Measurements from ENCODE around the gene SCGB2B2. TPM values are rescaled to one million over a fixed set of nuclear protein-coding genes. Genes with fewer than 3 reads are reported as not detected.
"Not testable (repeated sequence)": the region's sequence is repeated elsewhere in the genome, so short reads cannot be mapped to it uniquely, and the experiment has no call there.

Gene SCGB2B2
- polyA plus RNA-seq, 1 donor from 2014 or later, result not detected

- Mint-ChIP-seq H3K9me3 (peaks cover 8 to 20% (median 13%) of the 10 kb centered on the region in 3 donors), H3K4me1 (peaks cover 11 to 22% (median 13%) of the 10 kb centered on the region in 3 donors), H3K27ac (peak overlapping the region; percentile 78 to 99 (median 93)), H3K36me3 (peaks cover 27% of the 10 kb centered on the region), H3K4me3 (peak overlapping the region; percentile 95 to 99 (median 98)), H3K27me3 (no peaks in the 10 kb centered on the region)
Measured at GRCh38 chr19:34678421-34678820, 1.5 kb upstream of the SCGB2B2 start.

DNA sequence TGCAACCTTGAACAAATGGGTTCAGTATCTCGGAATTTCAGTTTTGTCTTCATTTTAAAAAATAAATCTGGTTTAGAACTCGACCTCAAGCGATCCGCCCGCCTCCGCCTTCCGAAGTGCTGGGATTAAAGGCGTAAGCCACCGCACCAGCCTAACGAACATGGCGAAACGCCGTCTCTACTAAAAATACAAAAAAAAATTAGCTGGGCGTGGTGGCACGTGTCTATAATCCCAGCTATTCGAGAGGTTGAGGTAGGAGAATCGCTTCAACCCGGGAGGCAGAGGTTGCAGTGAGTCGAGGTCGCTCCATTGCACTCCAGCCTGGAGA lies 1.1 kb upstream of the SCGB2B2 start:
- peaks cover 24% of the 10 kb centered on the region for H3K36me3 Mint-ChIP-seq
- H3K9me3 Mint-ChIP-seq, result peaks cover 9 to 18% (median 12%) of the 10 kb centered on the region in 3 donors
- H3K27me3 Mint-ChIP-seq, result no peaks in the 10 kb centered on the region
- H3K27ac Mint-ChIP-seq, result peak overlapping the region; percentile 93 to 100 (median 99)
- peak overlapping the region; percentile 95 to 99 (median 98) for H3K4me3 Mint-ChIP-seq
- peaks cover 11 to 22% (median 13%) of the 10 kb centered on the region in 3 donors for H3K4me1 Mint-ChIP-seq

- peaks cover 6 to 14% (median 9%) of the 10 kb centered on the region in 3 donors for H3K9me3 Mint-ChIP-seq
Measured at GRCh38 chr19:34677386-34678084, 576 bp upstream of the SCGB2B2 start, which contains the start of gene ZNF302. ZNF302 (plus strand) TSS chr19:34677678; CDS start chr19:34678805, 1,127 bp downstream.

DNA sequence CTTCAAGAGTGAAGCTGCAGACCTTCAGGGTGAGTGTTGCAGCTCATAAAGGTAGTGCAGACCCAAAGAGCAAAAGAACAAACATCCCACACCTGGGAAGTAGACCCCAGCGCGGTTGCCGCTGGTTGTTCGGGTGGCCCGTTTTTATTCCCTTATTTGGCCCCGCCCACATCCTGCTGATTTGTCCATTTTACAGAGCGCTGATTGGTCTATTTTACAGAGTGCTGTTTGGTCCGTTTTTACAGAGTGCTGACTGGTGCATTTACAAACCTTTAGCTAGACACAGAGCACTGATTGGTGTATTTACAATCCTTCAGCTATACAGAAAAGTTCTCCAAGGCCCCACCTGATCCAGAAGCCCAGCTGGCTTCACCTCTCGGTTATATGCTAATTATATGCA lies 1.0 kb downstream of the SCGB2B2 start:
- peaks cover 11 to 22% (median 13%) of the 10 kb centered on the region in 3 donors for H3K4me1 Mint-ChIP-seq
- peaks cover 13% of the 10 kb centered on the region for H3K36me3 Mint-ChIP-seq
- no peaks in the 10 kb centered on the region for H3K27me3 Mint-ChIP-seq
- H3K9me3 Mint-ChIP-seq, result peaks cover 7 to 12% (median 9%) of the 10 kb centered on the region in 3 donors
- peak overlapping the region in 2 of 4 donors; percentile 28 to 95 for H3K4me3 Mint-ChIP-seq
- peak overlapping the region in 1 of 3 donors; percentile 93 for H3K27ac Mint-ChIP-seq

More at GRCh38 chr19:34677386-34678084, 576 bp upstream of the SCGB2B2 start, which contains the start of gene ZNF302:
- peak within 1 kb of the TSS; percentile 93 to 100 (median 99) for H3K27ac Mint-ChIP-seq
- H3K27me3 Mint-ChIP-seq, result no peaks in the 10 kb centered on the region
- H3K36me3 Mint-ChIP-seq, result peaks cover 19% of the 10 kb centered on the region
- H3K4me3 Mint-ChIP-seq, result peak within 1 kb of the TSS; percentile 95 to 99 (median 98)
- peaks cover 11 to 22% (median 13%) of the 10 kb centered on the region in 3 donors for H3K4me1 Mint-ChIP-seq

DNA sequence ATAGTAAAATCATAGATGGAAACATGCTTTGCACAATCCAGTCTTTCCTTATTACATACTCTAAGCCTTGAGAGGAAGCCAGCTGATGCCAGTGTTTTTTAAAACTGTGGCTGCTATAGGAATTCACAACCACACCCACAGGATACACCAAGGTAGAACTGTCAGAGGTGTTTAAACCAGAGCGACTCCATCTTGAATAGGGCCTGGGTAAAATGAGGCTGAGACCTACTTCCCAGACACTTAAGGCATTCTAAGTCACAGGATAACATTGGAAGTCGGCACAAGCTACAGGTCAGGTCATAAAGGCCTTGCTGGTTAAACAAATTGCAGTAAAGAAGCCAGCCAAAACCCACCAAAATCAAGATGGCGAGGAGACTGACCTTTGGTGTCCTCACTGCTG lies 1.7 kb downstream of the SCGB2B2 start:
- H3K27me3 Mint-ChIP-seq, result no peaks in the 10 kb centered on the region
- peaks cover 11 to 20% (median 13%) of the 10 kb centered on the region in 3 donors for H3K4me1 Mint-ChIP-seq
- H3K27ac Mint-ChIP-seq, result peak overlapping the region in 1 of 3 donors; percentile 37
- H3K36me3 Mint-ChIP-seq, result peaks cover 7% of the 10 kb centered on the region
- H3K4me3 Mint-ChIP-seq, result peak overlapping the region in 3 of 4 donors; percentile 42 to 95 (median 68)
- H3K9me3 Mint-ChIP-seq, result peaks cover 7 to 12% (median 7%) of the 10 kb centered on the region in 3 donors

DNA sequence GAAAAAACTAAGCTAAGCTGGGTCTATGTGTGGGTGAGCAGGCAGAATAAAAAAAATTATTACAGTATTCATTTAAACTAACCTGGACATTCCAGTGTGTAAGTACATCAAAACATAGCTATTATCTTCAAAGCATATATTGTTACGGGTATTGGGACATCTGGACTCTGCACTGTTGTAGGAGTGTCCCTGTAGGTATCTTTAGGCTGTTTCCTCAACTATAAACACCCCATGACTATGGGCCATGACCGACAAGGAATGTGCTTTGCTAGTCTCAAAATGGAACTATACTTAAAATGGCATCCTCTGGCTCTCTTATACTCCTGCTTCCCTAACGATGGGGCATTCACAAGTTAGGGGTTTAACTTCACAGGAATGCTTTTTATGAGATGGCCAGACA lies 3.4 kb downstream of the SCGB2B2 start:
- H3K27ac Mint-ChIP-seq, result no peak overlapping the region
- H3K9me3 Mint-ChIP-seq, result peaks cover 2 to 7% (median 4%) of the 10 kb centered on the region in 3 donors
- H3K4me3 Mint-ChIP-seq, result peak overlapping the region in 1 of 4 donors; percentile 84

DNA sequence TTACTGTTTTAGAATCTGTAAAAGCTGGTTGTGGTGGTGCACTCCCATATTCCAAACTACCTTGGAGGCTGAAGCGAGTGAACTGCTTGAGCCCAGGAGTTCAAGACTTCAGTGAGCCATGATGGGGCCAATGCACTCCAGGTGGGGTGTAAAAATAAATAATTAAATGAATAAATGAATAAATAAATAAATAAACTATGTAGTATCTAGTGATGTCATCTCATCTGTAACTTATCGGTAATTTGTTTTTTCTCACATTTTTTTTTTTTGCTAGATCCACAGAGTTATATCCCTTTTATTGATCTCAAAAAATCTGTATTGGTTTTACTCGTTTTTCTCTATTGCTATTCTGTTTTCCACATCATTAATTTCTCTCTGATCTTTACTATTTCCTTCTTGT lies 5.0 kb downstream of the SCGB2B2 start:
- H3K36me3 Mint-ChIP-seq, result no peaks in the 10 kb centered on the region
- peaks cover 2 to 5% (median 4%) of the 10 kb centered on the region in 3 donors for H3K9me3 Mint-ChIP-seq
- peak overlapping the region in 1 of 4 donors; percentile 24 for H3K4me3 Mint-ChIP-seq
- H3K27me3 Mint-ChIP-seq, result no peaks in the 10 kb centered on the region
- peaks cover 6 to 7% (median 7%) of the 10 kb centered on the region in 3 donors for H3K4me1 Mint-ChIP-seq
- H3K27ac Mint-ChIP-seq, result no peak overlapping the region

More for the DNA sequence above, 3.4 kb downstream of the SCGB2B2 start:
- H3K4me1 Mint-ChIP-seq, result peaks cover 6 to 11% (median 9%) of the 10 kb centered on the region in 3 donors
- no peaks in the 10 kb centered on the region for H3K27me3 Mint-ChIP-seq
- H3K36me3 Mint-ChIP-seq, result no peaks in the 10 kb centered on the region

- H3K9me3 Mint-ChIP-seq, result peaks cover 0 to 3% (median 1%) of the 10 kb centered on the region in 3 donors
- H3K4me3 Mint-ChIP-seq, result no peak overlapping the region
- H3K27me3 Mint-ChIP-seq, result no peaks in the 10 kb centered on the region
- no peaks in the 10 kb centered on the region for H3K36me3 Mint-ChIP-seq
- no peak overlapping the region for H3K27ac Mint-ChIP-seq
- H3K4me1 Mint-ChIP-seq, result peaks cover 0 to 3% (median 2%) of the 10 kb centered on the region in 3 donors
Measured at GRCh38 chr19:34669305-34669704, 7.7 kb downstream of the SCGB2B2 start.

DNA sequence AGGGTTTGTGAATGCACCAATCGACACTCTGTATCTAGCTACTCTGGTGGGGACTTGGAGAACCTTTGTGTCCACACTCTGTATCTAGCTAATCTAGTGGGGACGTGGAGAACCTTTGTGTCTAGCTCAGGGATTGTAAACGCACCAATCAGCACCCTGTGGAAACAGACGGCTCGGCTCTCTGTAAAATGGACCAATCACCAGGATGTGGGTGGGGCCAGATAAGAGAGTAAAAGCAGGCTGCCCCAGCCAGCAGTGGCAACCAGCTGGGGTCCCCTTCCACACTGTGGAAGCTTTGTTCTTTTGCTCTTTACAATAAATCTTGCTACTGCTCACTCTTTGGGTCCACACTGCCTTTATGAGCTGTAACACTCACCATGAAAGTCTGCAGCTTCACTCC lies 8.3 kb downstream of the SCGB2B2 start:
- not testable (repeated sequence) for H3K9me3 Mint-ChIP-seq, H3K27ac Mint-ChIP-seq, H3K36me3 Mint-ChIP-seq, H3K4me1 Mint-ChIP-seq, H3K27me3 Mint-ChIP-seq
- H3K4me3 Mint-ChIP-seq, result peak overlapping the region in 1 of 4 donors; percentile 39

- H3K4me1 Mint-ChIP-seq, H3K9me3 Mint-ChIP-seq, H3K36me3 Mint-ChIP-seq, H3K27ac Mint-ChIP-seq, H3K27me3 Mint-ChIP-seq: not testable (repeated sequence)
- H3K4me3 Mint-ChIP-seq, result peak overlapping the region in 2 of 4 donors; percentile 39 to 60
Measured at GRCh38 chr19:34668077-34668689, 8.8 kb downstream of the SCGB2B2 start.

GRCh38 chr19:34667349-34668076 lies 9.4 kb downstream of the SCGB2B2 start:
- Mint-ChIP-seq H3K27ac (peak overlapping the region in 1 of 3 donors; percentile 80), H3K27me3 (no peaks in the 10 kb centered on the region), H3K4me3 (peak overlapping the region in 3 of 4 donors; percentile 55 to 69 (median 60)), H3K4me1 (peaks cover 0 to 11% (median 9%) of the 10 kb centered on the region in 3 donors), H3K9me3 (peaks cover 0 to 5% (median 1%) of the 10 kb centered on the region in 3 donors), H3K36me3 (no peaks in the 10 kb centered on the region)

DNA sequence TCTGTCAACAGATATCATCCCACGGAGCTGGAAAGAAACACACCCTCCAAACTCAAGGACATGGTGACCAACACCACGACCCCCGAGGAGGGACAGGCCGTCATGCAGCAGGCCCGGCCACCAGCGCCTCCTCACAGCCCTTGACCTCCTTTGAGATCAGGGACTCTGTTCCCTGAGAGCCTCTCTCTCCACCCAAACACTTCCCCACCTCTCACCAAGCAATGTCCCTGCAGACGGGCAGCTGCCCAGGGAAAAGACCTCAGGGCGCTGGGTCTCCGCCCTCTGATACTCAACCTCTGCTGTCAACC lies 10.0 kb downstream of the SCGB2B2 start:
- H3K4me3 Mint-ChIP-seq, result peak overlapping the region in 2 of 4 donors; percentile 75 to 84
- no peaks in the 10 kb centered on the region for H3K27me3 Mint-ChIP-seq
- peak overlapping the region in 2 of 3 donors; percentile 16 to 80 for H3K27ac Mint-ChIP-seq
- peaks cover 0 to 11% (median 9%) of the 10 kb centered on the region in 3 donors for H3K4me1 Mint-ChIP-seq
- H3K9me3 Mint-ChIP-seq, result peaks cover 0 to 5% (median 0%) of the 10 kb centered on the region in 3 donors
- no peaks in the 10 kb centered on the region for H3K36me3 Mint-ChIP-seq

GRCh38 chr19:34666200-34666957 lies 10.6 kb downstream of the SCGB2B2 start:
- no peak overlapping the region for H3K4me3 Mint-ChIP-seq
- peaks cover 0 to 5% (median 0%) of the 10 kb centered on the region in 3 donors for H3K9me3 Mint-ChIP-seq
- H3K27me3 Mint-ChIP-seq, result no peaks in the 10 kb centered on the region
- peaks cover 0 to 11% (median 9%) of the 10 kb centered on the region in 3 donors for H3K4me1 Mint-ChIP-seq
- H3K27ac Mint-ChIP-seq, result peak overlapping the region in 1 of 3 donors; percentile 43
- H3K36me3 Mint-ChIP-seq, result no peaks in the 10 kb centered on the region

DNA sequence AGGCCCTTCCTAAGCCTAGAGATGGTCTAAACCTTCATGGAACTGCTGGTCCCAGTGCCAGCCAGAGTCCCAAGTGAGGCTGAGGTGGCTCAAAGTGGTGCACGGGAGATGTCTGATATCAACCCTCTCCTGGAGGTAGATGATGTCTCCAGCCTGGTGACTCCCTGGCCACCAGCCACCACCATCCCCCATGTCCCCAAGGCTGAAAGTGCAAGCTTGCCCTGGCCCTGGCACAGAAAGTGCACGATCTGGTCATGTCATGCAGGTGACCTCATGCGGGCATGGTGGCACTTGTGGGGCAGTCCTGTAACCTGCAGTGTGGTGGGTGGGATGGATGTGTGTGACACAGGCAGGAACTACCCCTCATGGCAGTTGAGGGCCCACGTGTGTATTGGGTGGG lies 11.7 kb downstream of the SCGB2B2 start:
- not testable (repeated sequence) for H3K27me3 Mint-ChIP-seq, H3K36me3 Mint-ChIP-seq, H3K27ac Mint-ChIP-seq, H3K9me3 Mint-ChIP-seq
- Mint-ChIP-seq H3K4me3 (peak overlapping the region in 1 of 4 donors; percentile 53), H3K4me1 (peaks cover 0 to 11% (median 9%) of the 10 kb centered on the region in 3 donors)
